ENCODE results near the gene DLAT.
"Not testable (repeated sequence)": the region's sequence is repeated elsewhere in the genome, so short reads cannot be mapped to it uniquely, and the experiment has no call there.

The DLAT gene

DNA sequence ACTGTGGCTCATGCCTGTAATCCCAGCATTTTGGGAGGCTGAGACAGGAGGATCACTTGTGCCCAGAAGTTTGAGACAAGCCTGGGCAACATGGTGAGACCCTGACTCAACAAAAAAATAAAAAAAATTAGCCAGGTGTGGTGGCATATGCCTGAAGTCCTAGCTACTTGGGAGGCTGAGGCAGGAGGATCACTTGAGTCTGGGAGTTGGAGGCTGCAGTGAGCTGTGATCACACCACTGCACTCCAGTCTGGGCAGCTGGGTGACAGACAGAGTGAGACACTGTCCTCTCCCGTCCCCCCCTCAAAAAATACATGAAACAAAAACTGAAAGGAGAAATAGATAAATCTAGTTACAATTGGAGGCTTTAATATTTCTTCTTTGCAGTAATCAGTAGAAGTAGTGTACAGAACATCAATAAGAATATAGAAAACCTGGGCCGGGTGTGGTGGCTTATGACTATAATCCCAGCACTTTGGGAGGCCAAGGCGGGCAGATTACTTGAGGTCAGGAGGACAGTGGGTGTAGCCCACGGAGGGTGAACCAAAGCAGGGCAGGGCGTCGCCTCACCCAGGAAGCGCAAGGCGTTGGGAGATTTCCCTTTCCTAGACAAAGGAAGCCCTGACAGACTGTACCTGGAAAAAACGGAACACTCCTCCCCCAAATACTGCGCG is 19.6 kb upstream of the DLAT start:
- no peak for DNase-seq

DNA sequence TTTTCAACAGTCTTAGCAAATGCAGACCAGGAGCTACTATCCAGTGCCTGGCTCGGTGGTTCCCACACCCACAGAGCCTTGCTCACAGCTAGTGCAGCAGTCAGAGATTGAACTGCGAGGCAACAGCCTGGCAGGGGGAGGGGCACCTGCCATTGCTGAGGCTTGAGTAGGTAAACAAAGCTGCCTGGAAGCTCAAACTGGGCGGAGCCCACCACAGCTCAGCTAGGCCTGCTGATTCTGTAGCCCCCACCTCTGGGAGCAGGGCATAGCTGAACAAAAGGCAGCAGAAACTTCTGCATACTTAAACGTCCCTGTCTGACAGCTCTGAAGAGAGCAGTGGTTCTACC is 19.1 kb upstream of the DLAT start:
- not testable (repeated sequence) for DNase-seq

DNA sequence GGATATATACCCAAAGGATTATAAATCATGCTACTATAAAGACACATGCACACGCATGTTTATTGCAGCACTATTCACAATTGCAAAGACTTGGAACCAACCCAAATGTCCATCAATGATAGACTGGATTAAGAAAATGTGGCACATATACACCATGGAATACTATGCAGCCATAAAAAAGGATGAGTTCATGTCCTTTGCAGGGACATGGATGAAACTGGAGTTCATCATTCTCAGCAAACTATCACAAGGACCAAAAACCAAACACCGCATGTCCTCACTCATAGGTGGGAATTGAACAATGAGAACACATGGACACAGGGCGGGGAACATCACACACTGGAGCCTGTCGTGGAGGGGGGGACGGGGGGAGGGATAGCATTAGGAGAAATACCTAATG is 13.8 kb upstream of the DLAT start:
- DNase-seq: not testable (repeated sequence)

DNA sequence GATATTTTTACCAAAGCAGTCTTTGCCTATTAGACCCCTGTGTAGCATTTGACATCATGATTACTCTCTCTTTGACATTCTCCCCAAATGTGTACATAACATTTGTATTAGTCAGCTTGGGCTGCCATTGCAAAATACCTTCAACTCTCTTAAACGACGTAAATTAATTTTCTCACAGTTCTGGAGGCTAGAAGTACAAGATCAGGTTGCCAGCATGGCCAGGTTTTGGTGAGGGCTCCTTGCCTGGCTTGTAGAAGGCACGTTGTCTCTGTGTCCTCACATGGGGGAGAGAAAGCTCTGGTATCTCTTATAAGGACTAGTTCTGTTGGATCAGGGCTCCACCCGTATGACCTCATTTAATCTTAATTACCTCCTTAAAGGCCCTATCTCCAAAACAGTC is 12.3 kb upstream of the DLAT start:
- DNase-seq: no peak

DNA sequence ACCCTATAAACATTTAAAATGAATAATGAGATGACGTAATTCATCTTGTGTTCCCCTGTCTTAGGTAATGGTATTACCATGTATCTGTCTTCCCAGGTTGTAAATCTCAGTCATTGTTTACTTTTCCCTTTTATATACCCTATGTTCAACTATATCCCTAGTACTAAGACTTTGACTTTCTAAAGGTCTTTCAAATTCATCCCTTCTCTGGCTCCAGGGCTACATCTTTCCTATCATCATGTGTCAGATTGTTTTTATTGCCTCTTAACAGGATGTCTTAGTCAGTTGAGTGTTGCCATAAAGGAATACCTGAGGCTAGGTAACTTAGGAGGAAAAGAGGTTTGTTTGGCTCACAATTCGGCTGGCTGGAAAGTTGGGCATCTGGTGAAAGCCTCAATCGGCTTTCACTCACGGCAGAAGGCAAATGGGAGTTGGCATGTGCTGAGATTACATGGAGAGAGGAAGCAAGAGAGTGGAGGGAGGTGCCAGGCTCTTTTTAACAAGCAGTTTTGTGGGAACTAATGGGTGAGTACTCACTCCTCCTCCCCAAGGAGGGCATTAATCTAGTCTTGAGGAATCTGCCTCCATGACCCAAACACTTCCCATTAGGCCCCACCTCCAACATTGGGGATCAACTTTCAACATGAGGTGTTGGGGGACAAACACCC is 11.6 kb upstream of the DLAT start:
- no peak for DNase-seq

DNA sequence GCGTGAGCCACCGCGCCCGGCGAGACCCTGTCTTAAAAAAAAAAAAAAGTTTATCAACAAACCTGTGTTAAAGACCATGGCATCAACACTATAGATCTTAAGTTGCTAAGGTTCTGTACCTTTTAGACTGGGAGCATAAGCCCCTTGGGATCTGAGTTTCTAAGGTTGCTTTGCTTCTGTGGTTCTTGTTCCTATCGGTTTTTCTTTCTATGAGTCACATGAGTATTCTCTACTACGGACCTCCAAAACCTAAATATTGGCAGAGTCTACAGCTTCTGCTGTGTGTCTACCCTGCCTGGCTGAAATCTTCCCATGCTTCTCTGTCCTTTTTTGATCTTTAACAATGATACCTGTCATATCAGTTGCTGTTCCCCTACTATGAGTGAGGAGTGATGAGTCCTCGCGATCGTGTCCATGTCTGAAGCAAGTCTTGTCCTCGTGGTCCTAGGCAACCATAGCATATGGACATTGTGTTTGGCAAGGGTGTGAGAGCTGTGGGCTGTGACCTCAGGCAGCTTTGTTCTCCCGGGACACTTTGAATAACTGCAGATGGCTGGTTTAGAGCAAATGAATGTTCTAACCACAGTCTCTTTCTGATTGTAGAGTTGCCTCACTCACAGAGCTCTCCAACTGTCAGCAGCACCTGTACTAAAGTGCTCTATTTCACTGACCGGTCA is 9.0 kb upstream of the DLAT start:
- DNase-seq: no peak

DNA sequence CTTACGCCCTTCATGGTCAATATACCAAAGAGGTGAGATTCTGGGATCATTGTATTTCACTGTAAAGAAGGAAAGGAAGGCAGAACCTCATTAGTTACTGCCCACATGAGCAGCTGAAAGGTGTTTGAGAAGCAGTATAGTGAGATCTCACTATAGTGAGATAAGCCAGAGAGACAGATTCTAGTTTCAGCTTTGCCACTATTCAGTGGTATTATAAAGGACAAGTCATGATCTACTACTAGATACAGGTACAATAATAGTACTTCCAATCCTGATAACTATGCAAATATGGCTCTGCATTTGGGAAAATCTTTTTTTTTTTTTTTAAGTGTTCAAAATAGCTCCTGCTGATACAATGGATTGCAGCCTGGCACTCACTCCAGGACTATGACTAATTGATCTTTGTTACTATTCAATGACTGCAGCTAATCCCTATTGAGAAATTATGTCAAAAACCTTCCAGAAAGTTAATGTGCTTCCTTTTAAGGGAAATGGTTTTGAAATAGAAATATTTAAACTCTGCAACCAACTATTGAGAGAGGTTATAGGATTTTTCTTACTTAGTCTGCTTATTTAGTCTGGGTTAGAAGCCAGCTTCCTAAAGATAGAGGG is 8.3 kb upstream of the DLAT start:
- DNase-seq: no peak

DNA sequence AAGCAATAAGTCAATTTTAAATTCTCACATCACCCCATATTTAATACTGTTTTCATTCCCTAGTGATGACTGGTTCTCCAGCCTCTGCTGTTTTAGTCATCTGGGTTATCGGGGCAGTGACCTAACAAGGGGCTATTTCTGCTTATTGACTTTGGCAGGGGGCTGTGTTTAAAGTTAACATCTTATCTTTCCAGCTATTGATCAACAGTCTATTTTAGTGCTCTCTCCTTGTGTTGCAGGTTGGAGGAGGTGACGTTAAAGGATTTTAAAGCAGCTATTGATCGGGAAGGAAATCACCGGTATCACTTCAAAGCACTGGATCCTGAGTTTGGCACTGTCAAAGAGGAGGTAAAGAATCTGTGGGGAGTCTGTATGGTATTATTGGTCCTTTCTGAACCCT is 7.7 kb upstream of the DLAT start:
- DNase-seq: no peak

DNA sequence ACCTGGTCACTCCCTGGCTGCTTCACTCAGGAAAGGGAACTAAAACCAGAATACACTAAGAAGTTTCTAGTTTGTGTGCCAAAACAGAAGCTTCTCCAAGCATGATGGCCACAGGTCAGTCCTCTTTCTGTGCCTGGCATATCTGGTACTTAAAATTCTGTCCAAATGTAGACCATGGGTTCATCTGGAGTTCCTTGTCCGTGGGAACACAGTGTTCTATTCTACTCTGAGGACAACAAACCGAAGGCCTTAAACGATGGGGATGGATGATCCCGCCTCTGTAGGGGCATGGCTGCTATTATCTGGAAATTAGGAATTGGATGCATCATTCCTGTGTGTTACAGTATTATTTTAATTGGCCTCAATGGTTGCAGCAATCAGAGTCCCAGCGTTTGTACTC is 6.1 kb upstream of the DLAT start:
- DNase-seq: no peak

DNA sequence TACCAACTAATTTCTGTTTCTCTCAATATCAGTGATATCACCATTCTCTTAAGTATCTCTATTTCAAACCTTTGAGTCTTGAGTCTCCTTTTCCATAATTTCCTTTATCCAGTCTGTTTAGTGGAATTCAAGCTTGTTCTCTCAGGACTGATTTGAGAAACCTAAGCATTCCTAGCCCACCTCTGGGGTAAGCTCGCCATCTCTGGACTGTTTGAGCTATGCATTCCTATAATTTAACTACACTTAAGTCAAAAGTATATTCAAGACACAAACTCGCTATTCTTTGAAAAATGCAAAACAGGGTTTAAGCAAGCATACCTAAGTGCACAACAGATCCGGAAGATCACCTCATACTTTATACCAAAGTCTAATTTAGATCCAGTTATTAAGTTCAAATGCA is 2.1 kb upstream of the DLAT start:
- DNase-seq: no peak

DNA sequence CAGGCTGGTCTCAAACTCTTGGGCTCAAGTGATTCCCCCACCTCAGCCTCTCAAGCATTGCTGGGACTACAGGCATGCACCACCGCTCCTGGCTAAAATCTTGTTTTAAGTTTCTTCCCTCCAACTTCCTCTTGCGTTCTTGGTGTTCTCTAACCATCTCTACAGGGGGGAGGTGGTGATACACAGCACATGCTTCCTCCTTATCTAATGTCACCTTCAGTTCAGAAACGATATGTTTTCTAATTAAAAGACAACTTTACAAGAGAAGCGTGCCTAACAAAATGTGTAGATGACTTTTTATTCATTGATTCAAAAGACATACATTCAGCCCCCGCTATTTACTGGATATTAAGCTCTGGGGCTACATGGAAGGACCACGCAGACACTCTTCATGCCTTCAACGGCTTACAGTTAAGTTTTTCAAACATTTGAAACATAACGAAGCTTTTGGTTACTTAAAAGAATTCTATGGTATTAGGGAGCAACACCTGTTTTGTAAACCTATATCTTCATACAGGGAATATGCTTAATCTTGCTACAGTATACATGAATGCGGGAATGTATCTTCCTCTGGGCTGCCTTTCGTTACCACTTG is 933 bp upstream of the DLAT start:
- no peak for DNase-seq

DNA sequence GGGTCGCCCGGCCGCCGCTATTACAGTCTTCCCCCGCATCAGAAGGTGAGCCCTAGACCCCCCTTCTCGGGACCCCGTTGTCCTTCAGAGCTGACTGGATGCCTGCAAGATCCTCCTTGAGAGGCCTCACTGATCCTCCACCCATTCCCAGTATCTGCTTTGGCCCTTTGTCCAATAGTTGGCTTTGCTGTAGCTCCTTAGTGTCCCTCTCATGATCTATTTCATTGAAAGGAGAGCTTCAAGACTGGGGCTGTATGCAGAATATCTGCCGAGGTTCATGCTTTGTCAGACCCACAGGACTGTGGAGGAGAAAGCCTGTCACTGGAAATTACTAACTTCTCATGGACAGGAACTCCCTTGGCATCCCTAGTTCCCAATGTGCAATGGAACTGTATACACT is 499 bp downstream of the DLAT start:
- no peak for DNase-seq

DNA sequence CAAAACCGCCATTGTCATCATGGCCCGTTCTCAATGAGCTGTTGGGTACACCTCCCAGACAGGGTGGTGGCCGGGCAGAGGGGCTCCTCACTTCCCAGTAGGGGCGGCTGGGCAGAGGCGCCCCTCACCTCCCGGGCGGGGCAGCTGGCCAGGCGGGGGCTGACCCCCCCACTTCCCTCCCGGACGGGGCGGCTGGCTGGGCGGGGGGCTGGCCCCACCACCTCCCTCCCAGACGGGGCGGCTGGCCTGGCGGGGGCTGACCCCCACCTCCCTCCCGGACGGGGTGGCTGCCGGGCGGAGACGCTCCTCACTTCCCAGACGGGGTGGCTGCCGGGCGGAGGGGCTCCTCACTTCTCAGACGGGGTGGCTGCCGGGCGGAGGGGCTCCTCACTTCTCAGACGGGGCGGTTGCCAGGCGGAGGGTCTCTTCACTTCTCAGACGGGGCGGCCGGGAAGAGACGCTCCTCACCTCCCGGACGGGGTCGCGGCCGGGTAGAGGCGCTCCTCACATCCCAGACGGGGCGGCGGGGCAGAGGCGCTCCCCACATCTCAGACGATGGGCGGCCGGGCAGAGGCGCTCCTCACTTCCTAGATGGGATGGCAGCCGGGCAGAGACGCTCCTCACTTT is 1.7 kb downstream of the DLAT start:
- DNase-seq: not testable (repeated sequence)

DNA sequence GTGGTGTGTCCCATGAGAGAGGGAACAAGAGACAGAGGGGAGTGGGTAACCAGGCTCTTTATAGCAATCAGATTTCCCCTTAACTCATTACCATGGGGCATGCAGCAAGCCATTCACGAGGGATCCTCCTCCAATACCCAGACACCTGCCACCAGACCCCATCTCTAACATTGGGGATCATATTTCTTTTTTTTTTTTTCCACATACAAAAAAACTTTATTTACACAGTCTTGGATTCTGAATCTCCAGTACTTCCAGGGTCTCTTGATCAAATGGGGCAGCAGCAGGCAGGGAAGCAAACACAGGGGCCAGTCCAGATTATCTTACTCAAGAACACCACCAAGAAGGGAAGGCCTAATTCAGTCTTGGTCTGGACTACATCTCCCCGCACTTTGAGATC is 4.3 kb downstream of the DLAT start:
- DNase-seq: no peak

DNA sequence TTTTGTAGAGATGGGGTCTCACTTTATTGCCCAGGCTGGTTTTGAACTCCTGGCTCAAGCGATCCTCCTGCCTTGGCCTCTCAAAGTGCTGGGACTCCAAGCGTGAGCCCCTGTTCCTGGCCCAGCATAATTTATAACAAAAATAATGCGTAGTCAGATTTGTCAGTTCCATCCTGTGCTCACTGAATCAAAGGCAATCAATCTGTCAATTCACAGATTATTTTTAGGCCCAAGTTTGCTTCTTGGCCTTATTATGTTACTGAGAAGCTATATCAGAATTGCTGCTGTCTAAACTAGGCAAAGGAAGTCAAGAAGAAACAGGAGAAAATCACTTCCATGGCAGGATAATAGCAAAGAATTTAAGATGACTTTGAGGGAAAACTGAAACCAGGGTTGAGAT is 8.7 kb downstream of the DLAT start:
- DNase-seq: no peak

DNA sequence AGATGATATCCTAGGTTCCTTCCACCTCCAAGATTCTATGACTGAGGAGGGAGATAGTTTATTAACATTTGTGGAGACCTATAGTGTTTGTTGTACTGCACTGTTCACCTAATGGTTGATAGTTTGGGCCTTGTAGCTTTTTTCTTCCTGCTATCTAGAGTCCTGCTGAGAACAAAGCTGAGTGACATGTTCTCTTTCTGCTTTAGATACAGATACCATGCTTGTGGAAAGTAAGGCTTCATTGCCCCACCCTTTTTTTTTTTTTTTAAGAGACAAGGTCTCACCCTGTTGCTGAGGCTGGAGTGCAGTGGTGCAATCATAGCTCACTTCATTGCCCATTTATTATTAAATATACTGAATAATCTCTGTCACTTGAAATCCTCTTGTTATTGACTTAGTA is 12.3 kb downstream of the DLAT start:
- no peak for DNase-seq

DNA sequence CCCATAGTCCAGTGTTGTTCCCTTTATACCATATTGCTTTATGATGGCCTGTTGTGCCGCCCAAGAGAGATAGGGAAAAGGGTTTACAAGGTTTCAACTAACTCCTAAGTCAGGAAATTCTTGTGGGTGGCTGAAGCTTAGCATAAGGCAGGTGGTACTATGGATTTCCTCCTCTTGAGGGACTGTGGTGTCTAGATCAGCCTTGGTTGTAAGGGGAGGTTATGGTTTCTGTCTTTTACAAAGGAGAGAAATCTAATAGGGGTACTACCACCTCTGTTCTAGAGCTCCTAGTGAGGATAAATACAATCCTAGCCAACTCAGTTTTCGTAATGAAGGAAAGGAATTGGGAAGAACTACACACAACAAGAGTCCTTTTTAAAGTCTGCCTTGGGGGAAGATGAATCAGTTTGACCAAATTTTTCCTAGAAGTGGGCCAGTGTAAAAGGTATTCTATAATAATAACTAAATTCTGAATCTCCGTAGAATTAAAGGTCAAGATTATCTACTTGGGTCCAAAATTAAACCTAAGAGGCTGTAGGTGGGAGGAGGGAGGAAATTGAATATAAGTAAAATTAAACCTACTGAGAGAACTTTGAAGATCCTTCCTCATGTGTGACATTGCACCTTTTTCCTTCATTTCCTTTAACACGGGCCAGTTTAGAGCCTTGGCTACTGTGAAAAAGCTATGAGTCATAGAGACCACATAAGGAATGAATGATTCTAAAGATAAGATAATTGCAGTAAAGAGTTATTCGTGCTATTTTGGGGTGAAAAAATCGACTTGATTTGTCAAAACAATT is 17.2 kb downstream of the DLAT start:
- no peak for DNase-seq

DNA sequence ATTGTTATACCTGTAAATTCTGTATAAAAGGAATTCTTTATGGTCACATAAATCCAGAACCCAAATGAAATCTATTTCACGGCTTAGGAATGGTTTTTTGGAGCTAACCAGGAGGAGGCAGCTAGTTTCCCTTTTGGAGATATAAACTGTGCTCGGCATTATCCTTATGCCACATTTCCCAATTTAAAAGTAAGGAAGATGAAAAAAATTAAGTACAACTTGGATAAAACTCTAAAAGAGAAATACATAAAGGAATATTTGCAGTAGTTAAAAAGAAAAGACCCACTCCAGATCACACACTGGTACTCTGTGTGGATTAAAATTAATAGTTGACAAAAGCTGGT is 17.7 kb downstream of the DLAT start:
- no peak for DNase-seq

DNA sequence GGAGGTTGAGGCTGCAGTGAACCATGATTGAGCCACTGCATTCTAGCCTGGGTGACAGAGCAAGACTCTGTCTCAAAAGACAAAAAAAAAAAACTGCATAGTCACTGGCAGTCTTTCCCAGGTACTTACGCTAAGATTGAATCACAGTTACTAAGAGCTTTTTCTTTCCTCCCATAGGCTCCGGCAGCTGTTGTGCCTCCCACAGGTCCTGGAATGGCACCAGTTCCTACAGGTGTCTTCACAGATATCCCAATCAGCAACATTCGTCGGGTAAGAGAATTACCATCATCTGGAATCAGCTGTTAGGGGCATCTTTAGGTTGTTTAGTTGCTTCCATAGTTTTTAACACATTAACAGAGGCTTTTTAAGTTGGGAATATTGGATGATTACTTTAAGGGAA is 19.8 kb downstream of the DLAT start:
- DNase-seq: no peak

DNA sequence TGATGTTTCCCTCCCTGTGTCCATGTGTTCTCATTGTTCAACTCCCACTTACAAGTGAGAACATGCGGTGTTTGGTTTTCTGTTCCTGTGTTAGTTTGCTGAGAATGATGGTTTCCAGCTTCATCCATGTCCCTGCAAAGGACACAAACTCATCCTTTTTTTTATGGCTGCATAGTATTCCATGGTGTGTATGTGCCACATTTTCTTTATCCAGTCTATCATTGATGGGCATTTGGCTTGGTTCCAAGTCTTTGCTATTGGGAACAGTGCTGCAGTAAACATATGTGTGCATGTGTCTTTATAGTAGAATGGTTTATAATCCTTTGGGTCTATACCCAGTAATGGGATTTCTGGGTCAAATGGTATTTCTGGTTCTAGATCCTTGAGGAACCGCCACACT is 21.4 kb downstream of the DLAT start:
- DNase-seq: not testable (repeated sequence)

DNA sequence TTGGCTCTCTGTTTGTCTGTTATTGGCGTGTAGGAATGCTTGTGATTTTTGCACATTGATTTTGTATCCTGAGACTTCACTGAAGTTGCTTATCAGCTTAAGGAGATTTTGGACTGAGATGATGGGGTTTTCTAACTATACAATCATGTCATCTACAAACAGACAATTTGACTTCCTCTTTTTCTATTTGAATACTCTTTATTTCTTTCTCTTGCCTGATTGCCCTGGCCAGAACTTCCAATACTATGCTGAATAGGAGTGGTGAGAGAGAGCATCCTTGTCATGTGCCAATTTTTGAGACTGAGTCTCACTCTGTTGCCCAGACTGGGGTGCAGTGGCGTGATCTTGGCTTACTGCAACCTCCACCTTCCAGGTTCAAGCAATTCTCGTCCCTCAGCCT is 23.0 kb downstream of the DLAT start:
- not testable (repeated sequence) for DNase-seq

DNA sequence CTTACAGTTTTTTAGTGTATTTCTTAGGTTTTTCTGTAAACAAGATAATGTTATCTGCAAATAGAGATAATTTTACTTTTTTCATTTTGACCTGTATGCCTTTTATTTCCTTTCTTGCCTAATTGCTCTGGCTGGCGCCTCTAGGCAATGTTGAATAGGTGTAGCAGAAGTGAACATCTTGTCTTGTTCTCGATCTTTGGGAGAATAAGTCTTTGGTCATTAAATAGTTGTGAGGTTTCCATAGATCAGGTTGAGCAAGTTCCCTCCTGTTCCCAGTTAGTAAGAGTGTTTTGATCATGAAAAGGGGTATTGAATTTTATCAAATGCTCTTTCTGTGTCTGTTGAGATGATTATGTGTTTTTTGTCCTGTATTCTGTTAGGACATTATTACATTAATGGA is 24.6 kb downstream of the DLAT start:
- no peak for DNase-seq

DNA sequence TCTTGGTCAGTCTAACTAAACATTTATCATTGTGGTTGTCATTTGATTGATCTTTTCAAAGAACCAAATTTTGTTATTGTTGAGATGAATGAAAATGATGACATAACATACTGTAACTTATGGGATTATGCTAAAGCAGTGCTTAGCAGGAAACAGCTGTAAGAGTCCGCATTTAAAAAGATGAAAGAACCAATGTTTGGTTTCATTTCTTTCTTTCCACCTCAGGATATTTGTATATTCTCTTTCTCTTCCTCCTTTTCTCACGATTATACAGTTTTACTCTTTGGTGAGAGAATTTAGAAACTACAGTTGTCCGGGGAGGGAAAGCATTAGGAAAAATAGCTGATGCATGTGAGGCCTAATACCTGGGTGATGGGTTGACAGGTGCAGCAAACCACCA is 25.5 kb downstream of the DLAT start:
- no peak for DNase-seq
